NCI-H1105 treated with DMSO at 0.1 percent for 48 hours (cell line): Measurements from ENCODE around the gene C1orf87.
A peak's percentile ranks its signal among the peaks of the same experiment; 100 is the strongest.

Experiments used
- DNase-seq: peaks from one replicate; lab custom pipeline; 2025; lab: John Stamatoyannopoulos, UW

The C1orf87 gene

DNA sequence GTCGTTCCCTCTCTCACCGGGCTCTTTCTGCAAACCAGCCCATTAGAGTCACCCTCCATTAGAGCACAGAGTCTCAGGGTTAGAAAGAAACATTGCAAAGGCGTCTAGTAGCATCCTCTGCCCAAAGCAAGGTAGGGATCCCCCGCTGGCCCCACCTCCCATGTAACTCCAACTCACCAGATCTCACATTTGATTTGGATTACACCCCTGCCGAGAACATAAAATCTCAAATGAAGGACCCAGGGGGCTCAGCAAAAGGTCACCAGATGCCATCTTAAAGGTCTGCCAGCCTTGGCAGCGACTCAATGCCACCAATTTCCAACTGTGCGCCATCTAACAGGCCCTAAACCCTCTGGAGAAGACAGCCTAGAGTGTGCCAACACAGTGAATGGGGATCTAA lies 14.1 kb downstream of the C1orf87 start:
- DNase-seq, result no peak

DNA sequence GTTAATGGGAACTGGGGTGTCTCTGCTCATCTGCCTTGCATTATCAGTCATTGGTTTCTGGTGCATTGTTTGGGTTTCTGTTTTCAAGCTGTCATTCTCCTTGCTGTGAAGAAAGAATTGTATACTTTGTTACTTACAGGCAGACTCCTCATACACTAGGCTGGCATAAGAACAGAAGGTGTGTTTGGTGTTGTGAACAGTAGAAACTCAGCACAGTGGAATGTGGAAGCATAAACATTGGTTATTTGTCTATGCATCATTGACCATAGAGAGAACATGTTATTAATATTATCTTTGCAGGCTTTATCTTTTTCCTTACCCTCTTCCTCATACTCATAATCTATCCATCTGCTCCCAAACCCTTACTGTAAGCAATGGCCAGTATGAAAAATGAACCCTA lies 18.2 kb downstream of the C1orf87 start:
- no peak for DNase-seq

DNA sequence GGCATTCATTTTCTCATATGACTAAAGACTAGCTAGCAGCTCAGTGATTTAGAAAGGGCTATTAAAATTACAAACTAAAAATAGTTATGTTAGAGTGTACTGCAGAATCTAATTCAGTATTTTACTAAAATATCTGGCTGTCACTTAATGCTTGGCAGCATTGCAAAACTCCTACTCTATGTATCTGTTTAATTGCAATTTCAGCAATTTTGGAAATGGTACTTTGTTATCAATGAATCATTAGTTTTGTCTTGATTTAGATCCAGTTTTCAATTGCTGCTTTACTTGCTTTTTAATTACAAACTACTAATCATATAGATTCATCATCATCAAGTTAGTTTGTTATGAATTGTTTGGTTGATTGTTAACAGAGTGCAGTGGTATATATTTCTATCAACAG lies 19.2 kb downstream of the C1orf87 start:
- no peak for DNase-seq

DNA sequence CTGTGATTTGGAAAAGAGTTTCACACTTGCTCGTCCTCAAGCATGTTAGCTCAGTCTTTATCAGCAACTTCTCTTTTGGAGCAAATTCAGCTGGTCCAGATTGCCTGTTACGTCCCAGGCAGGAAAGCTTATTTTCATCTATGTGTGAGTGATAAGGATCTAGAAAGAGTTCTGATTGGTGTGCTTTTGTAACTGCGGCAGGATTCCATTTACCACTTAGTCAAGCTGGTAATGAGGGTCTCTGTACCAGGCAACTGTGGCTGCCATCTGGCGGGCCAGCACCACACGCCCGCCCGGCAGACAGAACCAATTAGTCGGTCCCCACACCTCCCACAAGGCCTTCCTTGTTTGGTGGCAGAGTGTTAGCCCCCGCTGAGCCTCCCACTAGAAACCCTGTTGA lies 21.0 kb downstream of the C1orf87 start:
- DNase-seq, result no peak

DNA sequence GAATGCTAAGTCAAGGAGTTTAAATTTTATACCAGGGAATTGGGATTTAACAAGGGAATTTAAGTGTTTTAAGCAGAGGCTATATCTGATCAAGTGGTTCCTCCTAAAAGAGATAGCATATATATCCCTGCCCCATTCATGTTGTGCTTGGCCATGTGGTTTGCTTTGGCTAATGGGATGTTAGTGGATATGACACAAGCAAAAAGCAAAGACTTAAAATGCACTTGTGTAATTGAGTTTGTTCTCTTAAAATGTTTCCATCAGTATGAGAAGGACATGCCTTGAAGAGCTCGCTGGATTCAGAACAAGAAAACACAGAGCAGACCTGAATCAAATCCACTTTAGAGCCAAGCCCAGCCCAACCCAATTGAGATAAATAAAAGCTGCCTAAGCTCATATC lies 22.4 kb downstream of the C1orf87 start:
- DNase-seq, result no peak

DNA sequence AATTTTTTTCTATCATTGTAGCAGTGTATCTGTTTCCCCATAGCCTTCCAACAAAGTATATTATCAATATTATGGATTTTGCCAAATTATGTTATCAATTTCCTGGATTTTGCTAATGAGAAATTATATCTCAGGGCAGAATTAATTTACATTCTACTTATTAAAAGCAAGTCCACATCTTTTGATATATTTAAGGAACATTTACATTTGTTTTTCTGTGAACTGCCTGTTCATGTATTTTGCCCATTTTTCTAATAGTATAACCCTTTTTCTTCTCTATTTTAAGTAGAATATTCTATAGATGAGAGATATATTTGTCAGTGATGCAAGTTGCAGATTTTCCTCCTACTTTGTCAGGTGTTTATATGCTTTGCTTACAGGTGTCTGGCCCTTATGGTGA lies 24.4 kb downstream of the C1orf87 start:
- DNase-seq, result no peak

DNA sequence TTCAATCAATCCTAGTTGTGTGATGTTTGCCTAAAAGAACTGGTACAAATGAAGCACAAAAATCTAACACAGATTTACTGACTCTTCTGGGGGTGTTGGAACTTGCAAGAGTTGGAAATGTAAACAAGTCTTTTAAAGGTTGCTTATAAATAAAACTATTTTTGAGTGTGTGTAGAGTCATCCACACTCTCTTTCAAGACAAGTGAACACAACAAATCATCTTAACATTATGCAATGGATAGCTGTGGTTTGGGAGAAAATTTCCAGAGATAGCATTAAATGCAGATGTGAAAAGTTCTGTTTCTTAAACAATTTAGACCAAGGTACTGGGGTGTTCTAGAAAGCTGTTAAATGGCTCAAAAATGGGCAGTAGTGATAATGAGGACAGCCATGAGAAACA lies 28.7 kb downstream of the C1orf87 start:
- no peak for DNase-seq

DNA sequence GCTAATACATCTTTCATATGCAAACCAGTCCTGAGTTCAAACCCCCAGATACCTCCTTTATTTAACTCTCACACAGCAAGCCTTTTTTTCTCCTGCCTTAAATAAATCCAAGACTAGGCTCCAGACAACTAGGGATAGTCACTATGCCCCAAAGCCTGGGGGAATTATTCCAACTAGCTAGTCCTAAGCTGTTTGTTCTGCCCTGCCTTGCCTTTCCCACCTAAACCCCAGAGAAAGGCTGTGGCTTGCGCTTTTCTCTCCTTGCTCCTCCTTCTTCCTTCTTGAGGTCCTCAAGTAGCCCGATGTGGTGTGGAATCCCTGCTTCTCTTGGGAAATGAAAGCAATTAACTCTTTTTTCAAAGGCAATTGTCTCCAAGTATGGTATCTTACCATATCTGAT lies 31.8 kb downstream of the C1orf87 start:
- DNase-seq, result no peak

DNA sequence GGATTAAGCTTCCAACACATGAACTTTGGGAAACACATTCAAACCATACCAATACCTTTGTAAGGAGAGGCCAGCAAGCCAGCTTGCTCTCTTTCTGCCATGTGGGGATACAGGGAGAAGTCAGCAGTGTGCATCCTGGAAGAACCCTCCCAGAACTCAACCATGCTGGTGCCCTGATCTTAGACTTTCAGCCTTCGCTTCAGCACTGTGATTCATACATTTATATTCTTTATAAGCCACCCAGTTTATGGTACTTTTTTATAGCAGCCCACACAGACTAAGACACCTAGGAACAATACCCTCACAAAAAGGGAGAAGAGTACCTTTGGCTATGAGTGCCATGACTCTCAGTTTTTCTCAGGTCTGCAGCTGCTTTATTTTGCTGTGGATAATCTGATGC lies 35.9 kb downstream of the C1orf87 start:
- DNase-seq, result no peak

DNA sequence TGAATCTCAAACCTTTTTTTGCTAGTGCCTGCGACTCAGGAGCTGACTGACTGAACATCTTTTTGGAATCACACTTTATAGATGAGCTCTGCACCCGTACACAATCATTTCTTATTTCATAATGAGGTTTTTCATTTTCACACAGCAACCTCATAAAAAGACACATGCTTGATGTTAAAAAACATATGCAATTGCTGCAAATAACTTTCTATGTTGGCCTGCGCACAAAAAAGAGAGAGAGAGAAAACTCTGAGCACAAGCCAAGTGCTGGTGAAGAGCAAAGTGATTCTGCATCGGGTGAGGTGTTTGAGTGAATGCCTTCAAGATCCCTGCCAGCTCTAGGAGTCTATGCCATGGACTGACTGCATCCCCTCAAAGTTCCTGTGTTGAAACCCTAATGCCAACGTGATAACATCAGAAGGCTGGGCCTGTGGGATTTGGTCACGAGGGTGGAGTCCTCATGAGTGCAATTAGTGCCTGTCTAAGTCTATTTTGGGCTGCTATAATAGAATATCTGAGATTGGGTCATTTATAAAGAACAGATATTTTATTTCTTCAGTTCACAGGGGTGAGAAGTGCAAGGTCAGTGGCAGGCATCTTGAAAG lies 36.6 kb downstream of the C1orf87 start:
- no peak for DNase-seq

DNA sequence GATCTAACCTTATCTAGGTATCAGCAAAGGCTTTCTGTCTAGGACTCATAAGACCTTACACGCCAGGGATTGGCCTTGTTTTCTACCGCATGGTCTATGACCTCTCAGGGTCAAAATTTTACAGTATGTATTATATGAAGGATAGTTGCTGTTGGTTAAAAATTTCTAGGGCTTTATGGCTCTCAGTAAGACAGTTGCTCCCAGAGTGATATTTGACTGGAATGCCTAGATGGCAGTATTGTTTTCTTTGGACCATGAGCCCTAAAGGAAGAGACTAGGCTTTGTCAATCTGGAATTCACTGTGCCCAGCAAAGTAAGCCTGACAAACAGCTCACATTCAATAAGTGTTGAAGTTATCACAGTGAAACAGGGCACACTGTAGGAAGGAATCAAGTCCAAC lies 37.6 kb downstream of the C1orf87 start:
- DNase-seq, result peak; percentile 6

DNA sequence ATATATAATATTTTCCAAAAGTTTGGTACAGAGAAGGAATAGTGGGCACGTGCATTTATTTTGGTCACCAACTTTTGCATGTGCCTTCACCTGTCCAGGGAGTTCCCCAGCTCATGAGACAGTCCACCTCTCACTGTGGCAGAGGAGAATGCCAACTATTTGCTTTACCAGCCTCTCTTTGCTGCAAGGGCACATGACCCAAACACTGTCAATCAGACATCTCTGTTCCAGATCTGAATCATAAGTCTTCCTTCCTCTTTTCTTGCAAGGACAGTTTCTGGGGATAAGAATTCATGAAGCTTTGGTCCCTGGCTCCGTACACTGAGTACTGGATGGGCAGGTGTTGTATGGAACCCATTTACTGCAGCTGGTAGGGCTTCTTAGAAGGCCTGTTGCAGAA lies 38.6 kb downstream of the C1orf87 start:
- no peak for DNase-seq

DNA sequence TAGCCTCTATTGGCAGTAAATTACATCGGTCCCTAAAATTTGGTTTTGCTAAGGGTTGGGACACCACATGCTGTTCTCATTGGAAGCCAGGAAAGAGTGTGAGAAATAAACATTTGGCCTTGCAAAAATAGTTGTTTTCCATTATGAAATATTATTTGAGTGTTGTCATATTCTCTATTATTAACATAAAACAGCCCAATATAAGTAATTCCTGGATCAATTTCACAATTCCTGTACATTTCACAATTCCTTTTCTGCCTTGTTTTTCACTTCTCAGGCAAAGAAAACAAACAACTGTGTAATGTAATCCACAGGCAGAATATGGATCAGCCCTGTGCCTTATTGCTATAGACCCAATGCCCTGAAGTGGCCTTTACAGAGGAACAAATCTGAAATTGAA lies 40.5 kb downstream of the C1orf87 start:
- DNase-seq, result no peak

DNA sequence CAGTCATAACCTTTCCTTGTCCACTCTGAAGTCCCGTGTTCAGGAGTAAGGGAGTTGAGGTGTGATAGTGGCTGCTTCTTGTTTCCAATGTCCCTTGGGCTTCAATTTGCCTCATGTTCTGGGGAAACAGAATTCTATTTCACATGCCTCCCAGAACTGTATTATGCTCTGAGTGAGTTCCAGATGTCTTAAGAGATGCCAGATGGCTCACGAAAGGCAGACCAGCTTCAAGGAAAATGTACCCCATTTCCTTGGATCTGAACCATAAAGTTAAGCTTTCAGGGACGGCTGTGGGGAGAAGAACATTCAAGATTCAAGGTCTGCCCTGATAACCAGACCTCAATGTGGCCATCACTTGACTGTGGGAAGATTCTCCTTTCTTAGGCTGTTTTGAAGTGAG lies 42.4 kb downstream of the C1orf87 start:
- DNase-seq, result no peak

DNA sequence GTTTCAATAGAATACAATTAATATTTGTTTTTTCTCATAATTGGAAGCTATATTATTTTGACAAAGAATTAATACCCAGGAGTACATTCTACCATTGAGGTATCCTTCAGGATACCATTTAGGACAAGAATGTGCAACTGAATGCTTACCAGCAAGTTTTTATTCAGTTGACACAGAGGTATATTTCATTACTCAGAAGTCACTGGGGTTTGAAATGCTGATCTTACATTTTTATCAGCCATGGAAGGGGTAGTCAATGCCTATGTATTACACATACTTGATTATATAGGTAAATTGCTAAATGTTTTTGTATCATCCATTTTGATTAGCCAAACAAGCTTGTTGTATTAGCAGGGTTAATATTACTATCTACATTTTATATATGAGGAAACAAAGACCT lies 48.0 kb downstream of the C1orf87 start:
- no peak for DNase-seq

DNA sequence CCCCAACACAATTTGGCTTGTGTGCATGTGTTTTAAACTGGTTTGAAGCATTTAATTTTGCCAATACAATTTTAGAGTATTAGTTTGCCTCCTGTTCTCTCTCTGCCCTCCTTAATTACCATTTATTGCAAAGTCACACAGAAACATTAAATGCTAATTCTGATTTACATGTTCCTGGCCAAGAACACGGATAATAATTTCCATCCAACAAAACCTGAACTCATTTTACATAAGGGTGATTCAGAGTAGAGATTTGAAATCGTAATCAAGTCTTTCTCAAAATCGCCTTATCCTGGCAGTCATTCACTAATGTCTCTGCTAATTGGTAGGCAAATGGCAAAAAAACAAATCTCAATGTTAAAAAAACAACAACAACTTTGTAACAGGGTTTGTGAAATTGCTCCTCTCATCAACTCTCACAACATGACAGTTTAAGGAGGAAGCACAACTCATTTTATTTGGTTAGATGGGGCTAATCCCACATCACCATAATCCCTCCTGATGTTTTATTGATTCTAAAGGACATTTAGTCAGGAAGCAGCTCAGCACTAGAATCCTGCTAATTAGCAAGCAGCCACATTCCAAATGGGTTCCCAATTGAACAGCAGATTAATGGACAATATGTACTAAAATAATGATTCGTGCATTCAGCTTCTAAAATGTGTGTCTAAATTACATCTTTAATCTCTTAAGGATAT lies 55.9 kb downstream of the C1orf87 start:
- no peak for DNase-seq

DNA sequence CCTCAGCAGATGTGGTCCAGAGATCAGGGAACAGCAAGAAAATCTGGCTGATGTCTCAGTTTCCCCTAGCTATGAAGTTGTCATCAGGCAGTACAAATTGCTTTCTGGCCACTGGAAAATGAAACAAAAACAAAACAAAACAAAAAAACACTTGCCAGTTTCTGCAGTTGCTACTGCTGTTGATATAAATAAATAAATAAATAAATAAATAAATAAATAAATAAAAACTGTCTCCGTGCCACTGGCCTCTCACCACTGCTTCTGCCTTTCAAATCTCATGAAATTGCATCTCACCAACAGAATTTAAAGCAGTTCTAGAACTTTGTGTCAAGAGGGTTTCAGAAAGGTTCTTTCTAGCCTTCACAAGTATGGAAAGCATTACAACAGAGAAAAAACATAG lies 62.9 kb downstream of the C1orf87 start:
- no peak for DNase-seq

DNA sequence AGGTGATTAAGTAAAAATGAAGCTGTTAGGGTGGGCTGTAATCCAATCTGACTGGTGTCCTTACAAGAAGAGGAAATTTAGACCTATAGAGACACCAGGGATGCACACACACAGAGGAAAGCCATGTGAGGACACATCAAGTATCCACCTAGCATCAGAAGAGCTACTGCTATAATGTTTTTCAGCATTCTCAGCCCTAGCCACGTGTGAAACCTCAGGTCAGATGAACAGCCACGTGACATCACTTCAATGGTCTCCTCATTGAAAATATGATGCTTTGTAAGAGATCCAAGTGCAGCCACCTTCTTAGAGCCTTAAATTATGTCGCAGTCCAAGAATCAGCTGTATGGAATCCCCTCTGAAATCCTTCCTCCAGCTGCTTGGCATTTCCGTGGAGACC lies 65.1 kb downstream of the C1orf87 start:
- DNase-seq, result no peak

DNA sequence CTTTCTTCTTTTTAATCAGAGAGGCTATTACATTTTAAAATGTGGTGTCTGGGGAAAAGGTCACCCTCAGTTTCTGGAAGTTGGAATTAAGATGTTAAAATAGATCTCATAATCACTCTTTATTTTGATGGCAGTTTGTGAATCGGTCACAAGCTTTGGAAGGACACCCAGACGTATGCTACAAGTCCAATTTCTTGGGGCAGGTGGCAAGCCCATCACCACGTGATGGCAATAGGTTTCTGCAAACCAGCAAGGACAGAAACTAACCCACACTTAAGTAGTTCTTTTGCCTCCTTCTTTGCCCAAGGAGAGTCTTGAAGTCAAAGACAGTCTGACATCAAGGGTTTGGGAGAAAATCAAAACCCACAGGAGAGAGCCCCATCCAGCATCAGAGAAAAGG lies 72.9 kb downstream of the C1orf87 start:
- DNase-seq, result no peak

DNA sequence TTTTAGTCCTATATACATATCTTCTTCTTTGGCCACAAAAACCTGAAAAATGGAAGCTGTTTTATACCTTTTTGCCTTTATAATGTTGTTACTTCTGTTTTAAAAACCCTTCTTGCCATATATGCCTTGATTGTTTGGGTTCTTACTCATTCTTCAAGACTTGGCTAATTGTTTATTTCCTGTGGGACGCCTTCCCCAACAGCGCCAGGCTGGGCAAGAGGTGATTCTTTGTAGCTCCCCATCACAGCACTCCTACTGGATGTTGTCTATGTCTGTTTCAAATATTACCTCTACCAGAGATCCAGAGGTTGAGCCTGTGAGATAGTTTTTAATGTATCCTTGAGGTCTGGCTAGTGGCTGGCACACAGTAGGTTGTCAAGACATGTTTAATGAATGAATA lies 73.8 kb downstream of the C1orf87 start:
- DNase-seq, result no peak

DNA sequence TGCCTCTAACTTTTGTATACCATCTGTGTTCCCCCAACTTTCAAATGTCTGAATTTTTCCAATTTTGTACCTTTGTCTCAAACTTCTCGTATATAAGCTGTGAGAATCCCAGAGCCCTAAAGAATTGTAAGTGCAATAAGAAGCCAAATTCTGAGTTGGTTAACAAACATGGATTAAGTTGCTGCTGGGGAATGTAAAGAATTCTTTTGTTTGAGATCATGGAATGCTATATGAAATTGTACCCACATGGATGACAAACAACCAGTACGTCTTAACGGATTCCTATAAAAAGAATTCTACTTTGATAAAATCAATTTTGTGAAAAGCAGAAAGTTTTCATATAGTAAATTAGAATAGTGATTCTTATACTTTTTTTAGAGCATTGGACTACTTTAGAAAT lies 74.6 kb downstream of the C1orf87 start:
- no peak for DNase-seq

DNA sequence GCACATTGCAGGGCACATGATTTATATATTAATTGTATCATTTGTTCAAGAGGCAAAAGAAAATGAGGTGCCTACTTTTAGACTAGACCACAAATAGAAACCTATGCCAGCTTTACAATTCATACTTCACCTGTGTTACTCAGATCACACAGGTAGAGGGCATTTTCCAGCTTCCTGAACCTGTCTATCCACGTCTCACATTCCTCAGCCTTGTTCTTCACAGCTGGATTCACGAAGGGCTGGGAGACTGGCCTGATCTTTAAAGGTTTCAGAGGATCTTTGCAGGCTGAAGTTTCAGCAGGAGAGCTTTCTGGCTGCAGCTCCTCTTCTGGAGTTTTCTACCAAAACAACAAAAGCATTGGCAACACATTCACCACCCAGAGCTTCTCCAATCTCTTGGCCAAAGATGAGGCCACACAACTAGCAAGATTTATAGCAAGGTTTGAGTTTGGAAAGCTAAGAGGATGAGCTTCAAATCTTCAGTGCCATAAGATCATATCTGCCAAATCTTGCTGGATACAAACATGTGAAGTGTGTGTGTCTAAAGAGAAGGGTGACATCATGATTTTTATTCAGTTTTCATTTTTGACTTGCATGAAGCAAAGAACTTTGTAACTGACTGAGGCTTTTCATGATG lies 76.0 kb downstream of the C1orf87 start:
- no peak for DNase-seq

DNA sequence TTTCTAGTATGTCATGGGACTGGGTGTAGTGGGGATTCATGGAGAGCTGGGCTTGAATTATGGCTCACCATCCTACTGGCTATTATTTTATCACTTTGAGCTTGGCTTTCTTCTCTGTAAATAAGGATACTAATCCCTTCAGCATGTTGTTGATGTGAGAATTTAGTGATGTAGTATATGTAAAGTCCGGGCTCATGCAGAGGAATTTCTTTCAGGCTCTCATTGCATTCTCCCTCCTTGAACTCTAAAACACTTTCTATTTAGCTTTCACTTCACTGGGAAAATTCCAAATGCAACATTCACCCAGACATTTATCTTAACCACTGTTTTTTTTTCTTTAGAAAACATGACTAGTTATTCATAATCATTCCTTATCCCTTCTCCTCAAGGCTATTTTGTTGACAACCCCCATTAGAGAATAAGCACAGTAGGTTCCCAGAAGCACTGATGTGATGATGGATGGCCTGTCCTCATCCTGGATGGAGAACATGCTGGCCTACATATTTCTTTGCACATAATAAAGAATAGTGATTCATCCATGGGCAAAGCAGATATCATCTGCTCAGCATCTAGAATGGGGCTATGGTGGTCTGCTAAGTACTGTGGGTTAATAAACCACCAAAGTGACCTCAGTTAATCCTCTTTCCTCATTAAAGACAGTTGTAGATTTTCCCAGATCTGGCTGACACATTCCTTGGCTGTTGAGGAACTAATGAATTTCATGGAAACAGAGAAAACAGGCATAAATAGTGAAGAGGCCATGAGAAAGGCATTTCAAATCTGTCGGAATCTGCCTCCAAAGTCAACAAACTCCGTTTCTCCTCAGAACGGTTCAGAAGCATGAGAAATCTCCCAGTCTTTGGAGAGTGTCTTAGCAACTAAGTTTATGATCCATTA lies 79.0 kb downstream of the C1orf87 start:
- DNase-seq, result no peak
